IPS DF 19.7 (cell line): ENCODE measurements around the gene UBTF.

ENCODE experiments used
- DNase-seq: peaks from one replicate; pipeline ENCODE4 v3.0.0-alpha.2; 2013; ENCODE audit warnings: low read depth, low spot score

UBTF gene

DNA sequence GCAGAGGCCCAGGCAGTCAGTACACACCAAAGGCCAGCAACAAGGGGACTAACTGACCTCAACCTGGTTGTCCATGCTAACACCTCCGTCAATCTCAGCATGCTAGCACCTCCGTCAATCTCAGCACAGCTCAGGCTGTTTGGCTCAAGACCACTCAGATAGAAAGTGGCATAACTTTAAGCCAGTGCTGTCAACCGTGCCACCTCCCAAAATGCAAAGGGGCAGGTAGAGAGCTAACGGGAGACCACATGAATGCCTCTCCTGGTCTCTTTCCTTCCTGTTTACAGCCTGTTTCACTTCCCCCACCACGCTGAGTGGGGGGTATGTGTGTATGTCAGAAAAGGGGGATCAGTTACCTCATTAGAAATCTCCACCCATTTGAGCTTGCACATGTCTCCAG, 3.3 kb downstream of the UBTF start:
- DNase-seq = no peak

DNA sequence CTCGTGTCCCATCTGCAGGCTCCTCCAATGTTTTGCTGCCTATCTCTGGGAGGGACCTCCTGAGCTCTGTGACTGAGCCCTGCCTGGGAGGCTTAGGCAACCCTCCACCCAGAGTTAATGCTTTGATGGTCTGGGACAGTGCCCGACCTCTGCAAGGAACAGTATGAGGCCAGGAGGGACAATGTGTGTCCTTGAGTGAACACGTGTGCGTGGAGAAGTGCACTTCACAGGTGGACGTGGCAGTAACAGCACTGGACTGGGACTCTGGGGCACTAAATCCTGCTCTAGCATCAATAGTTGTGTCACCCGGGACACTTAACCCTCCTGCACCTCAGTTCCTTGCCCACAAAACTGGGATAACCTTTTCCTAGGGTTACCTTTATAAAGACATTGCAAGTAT, 4.6 kb downstream of the UBTF start:
- no peak for DNase-seq

DNA sequence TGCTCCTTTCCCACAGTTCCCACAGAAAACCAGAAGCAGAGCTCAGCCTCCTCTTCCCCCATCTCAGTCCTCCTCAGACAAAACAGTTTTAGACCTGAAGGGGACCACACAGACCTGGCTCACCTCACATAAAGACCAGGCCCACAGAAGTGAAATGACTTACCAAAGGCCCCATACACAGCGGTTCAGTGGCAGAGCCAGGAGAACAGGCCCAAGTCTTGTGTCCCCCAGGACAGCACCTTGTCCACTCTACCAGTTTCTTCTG, 5.3 kb downstream of the UBTF start:
- no peak for DNase-seq

DNA sequence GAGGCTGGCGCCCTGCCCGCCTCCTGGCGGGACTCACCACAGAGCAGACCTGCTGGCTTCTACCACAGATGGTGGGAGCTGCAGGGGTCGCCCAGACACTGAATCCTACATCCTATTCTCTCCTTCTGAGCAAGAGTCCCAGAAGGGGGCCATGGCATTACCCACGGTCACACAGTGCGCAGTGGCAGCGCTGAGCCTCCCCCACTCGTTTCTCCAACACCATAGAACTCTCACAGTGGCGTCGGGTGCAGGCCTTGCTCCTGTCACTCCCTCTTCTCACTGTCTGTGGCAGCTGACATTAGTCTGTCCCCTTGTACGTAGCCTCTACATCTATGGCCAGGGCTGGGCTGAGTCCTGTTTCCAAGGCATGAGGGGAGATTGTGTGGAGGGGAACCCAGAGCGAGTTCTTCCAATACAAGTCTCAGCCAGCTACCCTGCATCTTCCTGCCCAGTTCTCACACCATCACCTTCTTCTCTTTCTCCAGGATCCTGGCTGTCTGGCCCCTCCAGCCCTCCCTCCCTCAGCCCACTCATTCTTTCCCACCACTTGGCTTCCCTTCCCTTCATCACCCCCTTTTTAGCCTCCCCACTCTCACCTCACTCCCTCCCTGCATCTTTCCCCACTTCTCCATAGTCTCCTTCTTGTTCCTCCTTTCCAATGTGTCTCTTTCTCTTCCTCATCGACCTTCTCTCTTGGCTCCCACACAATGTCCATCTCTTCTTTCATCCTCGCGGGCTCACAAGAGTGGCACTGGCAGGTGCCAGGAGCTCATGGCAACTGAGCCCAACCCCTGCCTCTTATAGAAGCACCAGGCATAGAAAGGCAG, 5.9 kb downstream of the UBTF start:
- no peak for DNase-seq

DNA sequence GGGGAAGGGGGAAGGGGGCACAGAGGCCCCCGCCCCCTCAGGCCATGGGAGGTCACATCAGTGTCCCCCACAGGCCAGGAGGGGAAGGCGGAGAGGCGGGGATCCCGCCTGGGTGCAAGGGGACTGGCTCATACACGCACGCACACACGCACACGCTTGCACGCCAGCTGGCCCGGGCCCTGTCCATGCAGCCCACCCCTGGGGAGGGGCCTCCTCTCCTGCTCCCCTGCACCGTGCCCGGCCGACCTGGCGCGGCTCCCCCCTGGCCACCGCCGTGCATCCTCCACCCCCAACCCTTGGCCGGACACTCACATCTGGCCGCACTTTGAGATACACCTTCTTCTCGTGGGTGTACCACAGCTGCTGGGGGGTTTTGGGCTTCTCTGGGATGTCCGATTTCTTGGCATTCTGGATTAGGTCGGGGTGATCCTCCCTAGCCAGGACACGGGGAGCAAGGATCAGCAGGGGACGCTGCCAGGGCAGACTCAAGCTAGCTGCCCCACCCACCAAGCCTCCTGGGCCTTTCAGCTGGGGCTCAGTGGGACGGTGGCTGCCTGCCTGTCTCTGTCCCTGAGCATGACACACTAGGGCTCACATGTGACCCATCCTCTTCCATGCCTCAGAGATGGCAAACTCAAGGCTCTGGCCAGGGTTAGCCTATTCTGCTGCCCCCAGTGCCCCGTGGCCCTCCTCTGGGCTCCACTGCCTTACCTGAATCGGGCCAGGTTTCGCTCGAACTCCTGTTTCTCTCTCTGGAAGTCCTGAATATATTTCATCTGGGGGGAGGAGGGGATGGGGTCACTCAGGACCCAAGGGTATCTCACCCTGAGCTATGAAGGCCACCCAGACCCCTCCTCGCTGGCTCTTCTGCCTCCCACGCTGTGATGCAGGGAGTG, 6.7 kb downstream of the UBTF start:
- no peak for DNase-seq

DNA sequence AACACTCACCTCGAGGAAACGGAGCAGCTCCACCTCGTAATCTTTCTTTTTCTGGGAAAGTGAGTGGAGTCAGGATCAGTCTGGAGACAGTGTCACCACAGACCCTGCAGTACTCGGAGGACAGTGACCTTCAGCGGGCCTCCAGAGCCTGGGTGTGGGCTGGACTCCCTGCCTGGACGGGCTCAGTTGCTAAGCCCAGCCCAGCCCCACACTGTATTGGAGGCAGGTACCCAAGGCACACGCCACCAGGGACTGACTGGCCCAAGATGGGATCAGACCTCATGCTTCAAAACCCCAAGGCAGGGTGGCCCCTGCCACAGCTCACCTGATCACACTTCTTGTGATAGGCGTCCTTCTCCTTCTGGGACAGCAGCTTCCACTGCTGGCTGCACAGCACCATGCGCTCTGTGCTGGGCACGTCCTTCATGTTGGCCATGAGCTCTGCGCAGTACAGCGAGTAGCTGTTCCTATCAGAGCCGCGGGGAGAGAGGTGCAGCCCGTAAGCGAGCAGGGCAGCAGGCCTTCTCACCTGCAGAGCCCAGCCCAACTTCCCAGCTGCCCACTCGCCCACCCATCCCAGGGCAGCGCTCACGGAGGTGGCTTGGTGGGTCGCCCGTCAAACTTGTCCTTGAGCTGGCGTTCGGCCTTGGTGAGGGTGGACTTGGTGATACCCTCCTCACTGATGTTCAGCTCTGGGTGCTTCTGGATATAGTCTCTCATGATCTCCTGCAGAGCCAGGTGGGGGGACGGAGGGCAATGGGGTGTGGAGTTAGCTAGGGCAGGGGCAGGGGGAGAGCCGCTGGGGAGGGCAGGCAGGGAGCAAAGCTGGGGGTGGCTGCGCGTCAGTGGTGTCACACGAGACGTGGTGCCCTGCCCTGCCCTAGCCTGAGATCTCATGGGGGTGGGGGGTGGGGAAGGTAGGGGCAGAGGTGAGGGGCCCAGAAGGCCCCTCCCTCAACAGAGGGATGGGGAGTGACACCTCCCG, 7.9 kb downstream of the UBTF start:
- DNase-seq = no peak

DNA sequence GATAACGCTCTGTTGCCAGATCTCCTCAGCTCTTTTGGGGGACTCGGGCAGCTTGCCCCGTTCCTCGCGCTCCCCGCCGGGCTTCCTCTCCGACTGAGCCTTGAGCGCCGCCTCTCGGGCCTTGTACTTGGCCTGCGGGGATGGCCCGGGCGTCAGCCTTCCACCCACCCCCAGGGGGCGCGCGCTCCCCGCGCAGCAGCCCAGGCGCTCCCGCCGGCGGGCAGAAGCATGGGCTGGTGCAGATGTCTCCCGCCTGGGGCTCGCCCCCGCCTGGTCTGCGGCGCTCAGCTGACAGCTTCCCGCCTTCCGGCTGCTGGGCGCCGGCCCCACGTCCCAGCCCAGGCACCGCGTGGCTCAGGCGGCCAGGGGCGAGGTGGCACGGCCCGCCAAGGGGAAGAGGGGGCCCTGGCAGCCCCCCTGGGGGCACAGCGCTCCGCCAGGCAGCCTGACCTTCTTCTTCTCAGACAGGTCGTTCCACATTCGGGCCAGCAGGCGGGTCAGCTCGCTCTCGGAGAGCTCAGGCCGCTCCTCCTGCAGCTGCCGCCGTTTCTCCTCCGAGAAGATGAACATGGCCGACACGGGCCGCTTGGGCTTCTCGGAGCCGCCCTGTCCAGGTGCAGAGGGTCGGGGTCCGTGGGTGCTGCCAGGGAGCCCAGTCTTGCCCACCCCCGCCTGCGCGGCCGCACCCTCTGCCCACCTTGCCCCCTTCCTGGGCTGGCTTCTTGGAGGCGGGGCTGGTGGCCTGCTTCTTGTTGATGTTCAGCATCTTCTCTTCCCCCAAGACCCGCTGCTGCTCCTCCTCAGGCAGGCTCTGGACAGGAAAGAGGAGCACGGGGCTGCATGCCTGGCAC, 8.9 kb downstream of the UBTF start:
- DNase-seq = no peak

DNA sequence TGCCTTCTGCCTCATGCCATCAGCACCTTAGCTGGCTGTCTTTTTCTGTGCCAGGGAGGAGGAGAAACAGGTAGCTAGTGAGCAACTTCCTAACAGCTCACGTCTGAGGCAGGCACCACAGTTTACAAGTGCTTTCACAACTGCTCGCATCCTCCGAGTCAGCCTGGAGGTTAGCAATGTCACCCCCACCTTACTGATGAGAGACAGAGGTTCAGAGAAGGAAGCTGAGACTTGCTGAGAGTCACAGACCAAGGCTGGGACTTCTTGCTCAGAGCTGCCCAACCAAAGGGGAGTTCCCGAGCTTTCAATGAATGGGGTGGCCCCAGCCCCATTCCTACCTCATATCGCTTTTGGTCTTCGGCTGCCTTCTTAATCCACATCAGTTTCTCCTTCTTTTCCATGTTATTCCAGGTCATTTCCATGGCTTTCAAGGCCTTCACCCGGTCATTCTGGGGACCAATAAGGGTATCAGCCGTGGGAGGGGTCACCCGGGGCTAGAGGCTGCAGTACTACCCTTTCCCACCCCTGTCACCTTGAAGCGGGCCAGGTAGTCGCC, 9.6 kb downstream of the UBTF start:
- DNase-seq = no peak

DNA sequence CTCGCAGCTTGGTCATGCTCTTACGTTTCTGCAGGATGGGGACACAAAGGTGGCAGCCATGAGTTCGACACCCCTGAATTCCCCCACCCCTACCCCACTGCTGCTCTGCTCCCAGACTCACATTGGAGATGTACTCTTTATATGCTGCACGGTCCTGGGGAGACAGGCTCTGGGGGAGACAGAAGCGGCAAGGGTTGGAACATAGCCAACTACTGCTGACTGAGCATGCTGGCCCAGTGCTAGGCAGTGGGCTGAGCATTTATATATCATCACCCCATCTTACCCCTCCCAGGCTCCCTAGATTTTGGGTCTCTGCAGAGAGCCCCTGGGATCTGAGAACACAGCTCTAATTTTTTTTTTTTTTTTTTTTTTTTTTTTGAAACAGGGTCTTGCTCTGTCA, 11.7 kb downstream of the UBTF start:
- DNase-seq = no peak

DNA sequence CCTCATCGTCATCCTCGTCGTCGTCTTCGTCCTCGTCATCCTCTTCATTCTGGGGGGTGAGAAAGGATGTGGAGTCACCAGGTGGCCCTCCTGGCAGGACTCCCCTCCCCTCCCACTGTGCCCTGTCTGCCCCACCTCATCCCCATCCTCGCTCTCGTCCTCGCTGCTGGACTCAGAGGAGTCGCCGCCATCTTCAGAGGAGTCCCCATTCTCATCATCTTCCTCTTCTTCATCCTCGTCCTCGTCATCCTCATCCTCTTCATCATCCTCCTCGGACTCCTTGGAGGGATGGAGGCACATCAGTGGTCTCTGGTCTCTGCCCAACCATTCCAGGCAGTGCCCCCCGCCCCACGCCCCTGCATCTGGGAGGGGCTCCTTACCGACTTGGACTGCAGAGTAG, 12.2 kb downstream of the UBTF start:
- no peak for DNase-seq

DNA sequence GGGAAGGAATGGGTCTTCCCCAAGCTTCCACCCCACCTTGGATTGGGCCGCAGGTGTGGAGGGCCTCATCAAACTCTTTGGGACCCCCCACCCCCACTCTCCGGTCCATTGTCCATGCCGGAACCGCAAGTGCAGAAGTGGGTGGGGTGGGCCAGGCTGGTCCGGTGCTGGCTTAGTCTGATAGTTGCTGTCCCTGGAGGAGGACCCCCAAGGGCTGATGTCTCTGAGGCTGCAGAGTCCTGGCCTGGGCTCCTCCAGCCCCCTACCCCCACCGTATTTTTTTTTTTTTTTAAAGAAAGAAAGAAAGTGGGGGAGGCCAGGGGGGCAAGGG, 12.7 kb downstream of the UBTF start:
- no peak for DNase-seq

DNA sequence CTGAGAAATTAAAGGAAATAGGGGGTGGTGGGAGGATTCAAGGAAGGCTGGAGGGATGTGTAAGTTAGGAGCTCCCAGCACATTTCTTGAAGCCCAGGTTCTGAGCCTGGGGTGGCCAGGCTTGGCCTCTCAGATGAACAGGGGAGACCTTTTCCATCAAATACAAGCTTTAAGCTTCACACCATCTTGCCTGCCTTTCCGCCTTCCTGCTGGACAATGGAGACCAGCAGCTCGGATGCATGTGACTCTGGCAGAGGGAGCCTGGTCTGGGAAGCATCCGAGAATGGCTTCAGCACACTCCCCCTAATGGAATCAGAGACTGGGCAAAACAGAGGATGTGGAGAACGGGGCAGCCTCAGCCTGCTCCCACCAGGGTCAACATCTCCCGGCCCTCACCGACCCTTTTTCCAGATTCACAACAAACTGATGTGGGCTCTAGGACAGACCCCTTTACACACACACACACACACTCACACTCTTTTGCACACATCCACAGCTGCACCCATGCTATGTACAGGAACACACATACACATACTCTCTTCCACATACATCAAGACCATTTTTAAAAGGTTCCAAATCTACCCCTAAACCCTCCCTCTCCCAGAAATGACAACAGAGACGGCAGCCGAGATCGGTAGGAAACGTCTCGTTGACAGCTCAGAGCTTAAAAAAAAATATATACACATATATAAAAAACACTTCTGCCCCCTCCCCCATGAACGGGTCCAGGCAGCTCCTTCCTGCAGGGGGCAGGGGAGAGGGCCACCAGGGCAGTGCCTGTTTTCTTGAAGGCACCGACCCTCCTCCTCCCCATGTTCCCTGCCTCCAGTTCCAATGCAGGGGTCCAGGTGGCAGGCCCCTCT, 13.3 kb downstream of the UBTF start:
- no peak for DNase-seq

DNA sequence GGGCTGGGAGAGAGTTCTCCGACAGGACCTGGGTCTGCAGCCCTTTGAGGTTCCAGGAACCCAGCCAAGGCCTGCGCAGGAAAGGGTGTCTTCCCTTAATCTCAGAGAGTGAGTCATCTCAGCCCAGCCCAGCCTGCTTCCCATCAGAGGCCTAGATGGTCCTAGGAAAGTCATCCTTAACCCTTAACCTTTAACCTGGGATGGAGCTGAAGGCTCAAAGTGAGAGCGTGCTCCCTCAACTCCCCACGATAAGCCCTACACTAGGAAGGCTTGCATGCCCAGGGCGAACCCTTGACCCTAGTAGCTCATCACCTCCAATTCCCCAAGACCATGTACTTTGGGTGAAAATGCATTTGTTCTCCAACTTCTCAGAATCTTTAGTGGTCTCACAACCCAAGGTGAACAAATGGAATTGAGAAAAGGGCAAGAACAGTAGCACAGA, 15.0 kb downstream of the UBTF start:
- DNase-seq = no peak

DNA sequence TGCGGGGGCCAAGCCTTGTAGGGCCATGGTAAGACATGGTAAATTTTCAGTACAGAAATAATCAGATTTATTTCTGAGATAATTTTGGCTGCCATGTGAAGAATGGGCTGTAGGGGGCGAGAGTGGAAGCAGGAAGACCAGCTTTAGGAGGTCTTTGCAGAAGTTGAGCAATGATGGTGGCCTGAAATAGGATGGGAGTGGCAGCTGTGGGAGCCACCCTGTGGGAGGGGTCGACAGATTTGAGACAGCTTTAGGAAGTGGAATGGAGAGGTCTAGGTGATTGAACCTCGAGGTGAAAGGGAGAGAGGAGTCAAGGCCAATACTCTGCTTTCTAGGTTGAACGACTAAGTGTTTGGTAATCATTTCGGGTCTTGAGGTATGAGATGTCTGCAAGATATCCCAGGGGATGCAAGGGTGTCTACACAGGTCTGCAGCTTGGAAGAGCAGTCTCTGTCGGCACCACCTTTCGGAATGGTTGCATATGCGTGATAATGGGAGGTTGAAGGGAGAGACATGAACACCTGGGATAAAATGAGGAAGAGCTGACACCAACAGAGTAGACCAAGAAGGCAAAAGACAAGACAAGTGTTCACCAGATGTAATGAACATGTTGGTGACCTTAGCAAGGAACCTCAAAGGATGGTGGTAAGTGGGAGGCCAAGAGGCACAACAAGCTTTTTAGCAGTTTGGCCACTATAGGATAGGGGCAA, 15.6 kb downstream of the UBTF start:
- no peak for DNase-seq

DNA sequence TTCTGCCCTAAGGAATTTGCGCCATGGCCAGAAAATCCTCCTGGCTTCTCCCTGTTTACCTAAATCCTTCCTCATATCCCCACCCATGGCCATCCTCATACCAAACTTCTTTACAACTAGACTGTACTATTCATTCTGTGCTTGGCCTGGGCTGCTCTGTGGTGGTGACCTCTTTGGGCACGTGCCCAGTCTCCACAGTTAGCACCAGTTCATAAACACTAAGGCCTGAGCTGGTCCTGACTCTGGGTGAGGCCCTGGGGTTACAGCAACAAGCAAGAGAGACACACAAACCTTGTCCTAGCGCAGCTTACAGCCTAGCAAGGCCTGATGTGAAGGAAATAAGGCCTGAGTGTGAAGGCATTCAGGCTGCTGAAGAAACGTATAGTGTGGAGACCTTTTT, 16.7 kb downstream of the UBTF start:
- DNase-seq = no peak

DNA sequence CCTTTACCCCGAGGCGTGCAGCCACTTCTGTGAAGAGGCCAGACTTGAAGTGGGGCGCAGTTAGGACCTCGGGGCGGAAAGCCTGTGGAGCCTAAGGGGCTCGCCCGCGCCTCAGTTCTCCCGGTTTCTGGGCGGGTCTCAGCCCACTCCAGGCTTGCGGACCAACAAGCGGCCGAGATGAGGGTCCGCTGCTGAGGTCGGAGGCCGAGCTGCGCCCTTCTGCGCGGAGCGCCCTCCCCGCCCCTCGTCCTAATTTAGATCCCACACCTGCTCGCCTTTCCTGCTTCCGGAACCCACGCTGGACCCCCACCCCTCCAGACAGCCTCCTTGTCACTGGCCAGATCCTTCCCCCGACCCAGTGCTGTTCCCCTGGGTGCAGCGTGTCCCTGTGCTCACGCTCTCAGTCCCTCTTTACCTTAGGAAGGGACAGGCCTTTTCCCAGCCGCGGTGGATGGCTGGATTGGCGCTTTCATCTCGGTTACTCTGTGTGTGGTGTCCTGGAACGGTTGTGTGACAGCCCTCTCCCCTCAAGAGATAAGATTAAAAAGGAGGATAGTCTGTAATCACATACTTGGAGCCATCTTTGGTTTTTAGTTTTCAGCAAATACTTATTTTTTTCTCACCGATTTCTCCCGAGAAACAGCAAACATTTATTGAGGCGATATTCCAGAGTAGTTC, 18.9 kb downstream of the UBTF start:
- DNase-seq = no peak

DNA sequence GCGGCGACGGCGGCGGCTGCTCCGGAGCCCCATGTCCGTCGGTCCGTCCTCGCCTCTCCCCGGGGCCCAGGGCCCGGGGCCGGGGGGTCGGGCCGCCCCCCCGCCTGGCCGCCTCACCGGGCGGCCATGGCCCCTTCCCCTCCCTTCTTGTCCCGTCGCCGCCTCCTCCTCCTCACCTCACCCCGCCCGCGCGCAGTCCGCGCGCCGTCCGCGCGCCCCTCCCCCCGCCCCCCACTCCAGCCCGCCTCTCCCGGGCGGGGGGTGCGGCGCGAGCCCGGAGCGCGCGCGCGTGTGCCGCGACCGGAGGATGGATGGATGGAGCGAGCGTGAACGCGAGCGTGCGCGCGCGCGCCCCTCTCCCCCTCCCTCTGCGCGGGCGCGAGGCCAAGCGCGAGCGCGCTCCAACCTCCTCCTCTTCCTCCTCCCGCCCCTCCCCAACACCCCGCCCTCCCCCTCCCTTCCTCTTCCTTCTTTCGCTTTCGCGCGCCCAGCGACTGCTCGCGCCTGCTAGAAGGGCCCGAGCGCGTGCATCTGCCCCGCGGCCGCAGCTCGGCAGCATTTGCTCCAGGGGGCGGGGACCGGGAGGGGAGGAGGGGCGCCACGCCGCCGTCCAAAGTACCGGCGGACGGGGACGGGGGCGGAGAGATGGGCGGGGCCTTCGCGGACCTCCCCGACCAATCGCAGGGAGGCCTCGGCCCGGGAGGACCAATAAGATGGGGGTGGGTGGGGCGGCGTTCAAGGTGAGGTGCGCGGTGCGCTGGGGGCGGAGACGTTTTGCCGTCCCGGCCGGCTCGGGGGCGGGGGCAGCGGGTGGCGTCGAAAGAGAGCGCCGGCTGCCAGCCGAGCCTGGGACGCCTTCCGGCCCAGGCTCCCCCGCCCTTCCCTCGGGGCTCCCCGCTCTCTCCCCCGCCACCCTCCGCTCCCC, 19.7 kb downstream of the UBTF start, which contains the start of gene ATXN7L3:
Gene ATXN7L3 (minus strand): TSS at position 332 of the 925 bp plus-strand sequence. CDS start 1,814 bp downstream, outside the sequence.
- DNase-seq = no peak
